DMS53 treated with DMSO at 0.1 percent for 48 hours (cell line): Measurements from ENCODE around the gene ZFP92.

Experiments used
- DNase-seq: peaks from one replicate; lab custom pipeline; 2025; ENCODE audit not compliant: unreplicated experiment; lab: John Stamatoyannopoulos, UW

The ZFP92 gene

GRCh38 chrX:153407736-153408135, 3.5 kb upstream of the ZFP92 start:
- DNase-seq: no peak

DNA sequence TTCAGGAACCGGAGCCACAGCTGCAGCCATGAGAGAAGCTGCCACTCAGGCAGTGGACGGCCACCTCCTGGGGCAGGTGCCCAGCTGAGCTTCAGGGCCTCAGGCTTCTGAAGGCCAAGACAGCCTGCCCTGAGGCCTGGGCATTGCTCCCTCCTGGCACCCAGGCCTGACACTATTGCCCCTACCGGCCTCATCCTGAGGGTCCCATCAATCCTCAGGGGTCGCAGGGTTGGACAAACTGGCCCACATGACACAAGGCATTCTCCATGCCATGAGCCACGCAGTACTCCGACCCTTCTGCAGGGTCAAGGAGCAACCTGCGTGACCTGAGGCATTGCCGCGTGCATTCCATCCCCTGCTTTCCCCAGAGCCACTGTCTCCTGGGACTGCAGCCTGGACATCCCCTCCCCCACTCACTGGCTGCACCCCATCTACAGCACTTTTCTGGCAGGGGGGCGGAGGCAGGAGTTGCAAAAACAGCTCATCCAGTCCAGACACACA, 3.0 kb upstream of the ZFP92 start:
- no peak for DNase-seq

DNA sequence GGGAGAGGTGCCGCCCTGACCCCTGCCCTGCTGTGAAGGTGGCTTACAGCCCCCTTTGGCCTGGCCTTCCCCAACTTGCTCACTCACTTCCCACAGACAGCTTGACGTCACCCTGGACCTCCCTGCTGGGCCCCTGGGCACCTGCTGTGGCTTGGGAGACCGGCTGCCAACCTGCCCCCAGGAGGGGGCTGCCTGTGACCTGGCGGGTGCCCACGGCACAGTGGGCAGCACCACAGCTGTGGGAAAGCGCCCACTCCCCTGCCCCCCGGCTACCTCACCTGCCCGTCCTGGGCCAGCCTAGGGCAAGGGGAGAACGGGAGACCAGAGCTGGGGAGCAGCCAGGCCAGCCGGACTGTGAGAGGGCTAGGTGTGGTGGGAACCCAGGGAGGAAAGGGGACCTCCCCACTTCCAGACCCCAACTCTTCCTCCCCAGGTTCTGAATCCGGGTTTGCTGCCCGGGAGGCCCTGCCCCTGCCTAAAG, 2.4 kb upstream of the ZFP92 start:
- DNase-seq: no peak

DNA sequence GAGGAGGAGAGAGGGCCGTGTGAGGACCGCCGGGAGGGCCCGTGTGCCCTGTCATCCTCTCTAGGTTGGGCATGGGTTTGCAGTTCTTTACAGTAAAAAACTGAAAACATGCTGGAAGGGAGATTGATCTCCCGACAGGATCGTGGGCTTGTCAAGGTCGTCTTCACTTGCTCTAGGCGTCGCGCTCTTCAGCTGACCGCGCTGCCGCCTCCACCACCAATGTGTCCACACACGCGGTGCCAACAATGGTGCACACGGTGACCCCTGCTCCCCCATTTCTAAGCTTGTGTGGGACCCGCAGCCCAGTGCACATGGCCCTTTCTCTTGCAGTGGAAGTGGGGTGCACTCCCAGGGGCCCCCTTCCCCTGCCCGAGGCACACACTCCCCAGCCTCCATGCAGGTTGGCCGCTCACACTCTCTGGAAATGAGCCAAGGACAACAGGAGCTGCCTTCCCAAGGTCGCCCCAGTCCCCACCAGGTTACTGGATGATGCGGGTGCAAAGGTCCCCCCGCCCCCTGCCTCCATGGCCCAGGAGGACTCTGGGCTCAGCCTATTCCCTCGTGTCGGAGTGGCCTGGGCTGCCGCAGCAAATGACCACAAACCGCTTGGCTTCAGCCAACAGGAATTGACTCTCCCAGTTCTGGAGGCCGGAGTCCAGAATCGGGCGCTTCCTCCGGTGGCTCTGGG, 1.7 kb upstream of the ZFP92 start:
- no peak for DNase-seq

DNA sequence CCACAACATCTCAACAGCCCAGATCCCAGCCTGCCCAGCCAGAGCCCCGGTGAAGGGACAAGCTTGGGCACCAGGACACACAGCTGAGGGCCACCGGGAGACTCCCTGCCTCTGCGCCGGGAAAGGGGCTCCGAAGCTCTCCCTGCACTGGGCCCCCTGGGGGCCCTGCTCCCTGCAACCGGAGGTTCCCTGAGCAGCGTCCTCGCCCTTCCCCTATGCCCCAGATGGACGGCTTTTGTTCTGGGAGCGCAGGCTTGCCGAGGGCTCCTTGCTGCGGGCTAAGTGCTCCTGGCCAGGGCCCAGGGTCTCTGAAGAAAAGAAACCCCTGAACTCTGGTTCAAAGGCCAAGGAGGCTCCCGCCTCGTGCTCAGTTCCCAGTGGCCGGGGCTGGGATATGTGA, 899 bp upstream of the ZFP92 start:
- DNase-seq: no peak

DNA sequence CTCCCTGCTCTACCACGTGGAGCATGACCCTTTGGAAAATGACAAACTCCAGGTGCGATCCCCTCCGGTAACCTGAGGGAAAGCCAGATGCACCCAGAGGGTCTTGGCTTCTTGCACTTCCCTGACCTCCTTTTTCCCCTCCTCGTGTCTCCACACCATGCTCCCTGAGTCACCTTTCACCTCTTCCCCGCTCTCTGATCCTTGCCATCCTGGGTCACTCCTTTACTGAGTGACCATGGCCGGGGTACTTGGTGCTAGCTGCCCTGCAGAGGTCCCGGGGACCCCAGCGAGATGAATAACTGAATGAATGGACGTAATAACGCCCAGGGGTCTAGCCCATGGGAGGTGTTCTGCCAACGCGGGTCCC, 401 bp upstream of the ZFP92 start:
- DNase-seq: no peak

GRCh38 chrX:153411988-153412574, 809 bp downstream of the ZFP92 start:
- DNase-seq: no peak

DNA sequence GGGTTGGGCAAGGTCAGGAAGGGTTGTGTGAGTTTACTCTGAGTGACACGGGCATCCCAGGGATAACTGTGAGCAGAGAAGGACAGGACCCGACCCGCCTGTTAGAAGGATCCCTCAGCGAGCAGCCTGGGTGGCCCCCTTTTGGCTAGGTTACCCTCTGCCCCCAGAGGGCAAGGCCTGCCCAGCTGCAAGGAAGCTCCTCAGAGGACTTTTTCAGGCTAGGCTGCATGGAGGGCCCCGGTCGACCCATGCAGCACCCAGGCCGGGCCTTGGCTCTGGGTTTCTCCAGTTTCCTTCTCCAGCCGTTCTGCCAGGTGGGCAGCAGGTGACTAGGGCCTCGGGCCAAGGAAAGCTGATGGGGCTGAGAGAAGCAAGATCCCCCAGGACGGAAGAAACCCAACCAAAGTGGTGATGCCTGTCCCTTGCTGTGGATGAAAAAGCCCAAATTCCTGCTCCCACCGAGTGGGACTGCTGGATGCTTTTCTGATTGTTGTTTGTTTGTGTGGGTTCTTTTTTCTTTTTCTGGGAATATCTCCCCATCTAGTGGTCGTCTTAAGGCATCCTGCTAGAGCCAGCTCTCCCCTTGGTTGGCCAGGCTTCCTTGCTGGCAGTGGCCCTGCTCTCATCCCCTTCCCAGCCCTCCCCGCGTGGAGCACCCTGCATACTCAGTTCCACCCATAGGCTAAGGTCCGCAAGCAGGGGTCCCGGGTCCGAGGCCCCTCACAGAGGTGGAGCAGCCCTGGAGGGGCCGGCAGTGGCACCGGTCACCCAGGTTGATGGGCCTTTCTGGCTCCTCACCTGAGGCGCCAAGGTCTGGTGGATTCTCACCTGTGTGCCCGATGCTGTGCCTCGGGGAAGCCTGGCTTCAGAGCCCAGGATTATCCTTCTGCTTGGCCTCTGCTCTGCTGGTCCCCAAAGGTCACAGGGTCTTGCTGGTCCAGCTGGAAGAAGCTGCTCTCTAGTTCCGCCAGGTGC, 1.8 kb downstream of the ZFP92 start:
- DNase-seq: no peak

DNA sequence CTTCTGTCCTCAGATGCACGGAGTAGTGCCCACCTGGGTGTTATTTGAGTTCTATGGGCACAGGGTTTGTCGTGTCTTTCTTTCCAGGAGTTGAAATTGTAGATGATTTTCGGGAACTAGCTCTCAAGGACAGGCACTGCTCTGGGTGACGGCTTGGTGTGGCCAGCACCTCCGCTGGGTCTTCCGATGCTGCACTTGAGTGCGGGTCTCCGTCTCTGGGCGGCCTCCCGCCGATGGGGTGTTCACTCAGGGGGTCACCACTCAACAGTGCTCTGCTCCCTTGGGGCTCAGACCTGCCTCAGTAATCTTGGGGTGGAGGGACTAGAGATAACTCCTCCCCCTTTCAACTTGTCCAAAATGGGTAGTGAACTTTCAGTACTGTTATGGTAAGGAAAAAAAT, 2.5 kb downstream of the ZFP92 start:
- no peak for DNase-seq

- DNase-seq: no peak
These were observed 3.7 kb downstream of the ZFP92 start for GRCh38 chrX:153414856-153415510.

- DNase-seq: no peak
These were observed 5.6 kb downstream of the ZFP92 start for GRCh38 chrX:153416781-153417450.

GRCh38 chrX:153417637-153418036, 6.4 kb downstream of the ZFP92 start:
- DNase-seq: no peak

GRCh38 chrX:153420851-153421599, 9.8 kb downstream of the ZFP92 start:
- no peak for DNase-seq

DNA sequence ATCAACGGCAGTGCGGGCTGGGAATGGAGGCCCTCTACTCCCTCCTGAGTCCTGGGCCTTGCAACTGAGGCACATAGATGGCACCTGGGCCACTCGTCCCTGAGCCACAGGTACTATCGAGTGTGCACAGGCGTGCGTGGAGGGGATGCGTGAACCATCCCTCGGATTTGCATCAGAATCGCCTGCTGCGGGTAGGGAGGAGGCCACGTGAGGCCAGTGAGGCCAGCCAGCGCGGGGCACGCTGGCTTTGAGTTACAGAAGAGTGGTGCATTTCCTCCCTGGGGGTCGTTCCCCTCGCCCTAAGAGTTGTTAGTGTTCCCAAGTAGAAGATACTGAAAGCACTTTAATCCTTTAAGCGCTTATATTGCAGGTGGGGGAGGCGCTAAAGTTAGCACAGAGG, 10.6 kb downstream of the ZFP92 start:
- no peak for DNase-seq

DNA sequence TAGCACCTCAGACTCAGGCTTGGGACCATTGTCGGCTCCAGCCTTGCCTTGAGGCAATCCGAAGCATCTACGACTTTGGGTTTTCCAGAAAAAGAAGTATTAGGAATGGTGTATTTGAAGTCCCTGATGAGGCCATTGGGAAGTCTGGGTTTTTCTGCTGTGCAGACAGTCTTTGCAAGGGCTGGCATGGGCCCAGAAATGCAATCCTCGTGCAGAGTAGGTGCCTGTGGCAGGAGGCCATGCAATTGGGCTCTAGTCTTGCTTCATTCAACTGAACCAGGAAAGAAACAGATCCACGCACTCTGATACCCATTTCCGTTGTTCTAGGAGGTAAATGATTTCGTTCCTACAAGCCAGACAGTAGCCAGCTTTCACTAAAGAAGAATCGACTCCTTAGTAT, 12.4 kb downstream of the ZFP92 start:
- no peak for DNase-seq

- DNase-seq: no peak
These were observed 14.9 kb downstream of the ZFP92 start for GRCh38 chrX:153426204-153426603.

DNA sequence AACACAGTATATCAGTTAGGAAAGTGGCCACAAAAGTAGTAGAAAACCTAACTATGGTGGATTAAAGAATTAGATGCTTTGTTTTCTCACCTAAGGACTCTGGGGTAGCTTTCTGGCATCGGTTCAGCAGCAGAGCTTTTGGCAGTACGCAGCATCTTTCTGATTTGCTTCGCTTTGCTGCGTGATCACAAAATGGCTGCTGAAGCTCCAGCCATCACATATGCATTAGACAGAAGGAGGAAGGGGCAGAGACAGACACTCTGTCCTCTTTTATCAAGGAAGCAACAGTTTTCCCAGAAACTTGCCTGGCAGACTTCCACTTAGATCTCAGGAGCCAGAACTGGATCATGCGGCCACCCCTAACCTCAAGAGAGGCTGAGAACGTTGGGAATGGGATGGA, 19.5 kb downstream of the ZFP92 start:
- DNase-seq: no peak

DNA sequence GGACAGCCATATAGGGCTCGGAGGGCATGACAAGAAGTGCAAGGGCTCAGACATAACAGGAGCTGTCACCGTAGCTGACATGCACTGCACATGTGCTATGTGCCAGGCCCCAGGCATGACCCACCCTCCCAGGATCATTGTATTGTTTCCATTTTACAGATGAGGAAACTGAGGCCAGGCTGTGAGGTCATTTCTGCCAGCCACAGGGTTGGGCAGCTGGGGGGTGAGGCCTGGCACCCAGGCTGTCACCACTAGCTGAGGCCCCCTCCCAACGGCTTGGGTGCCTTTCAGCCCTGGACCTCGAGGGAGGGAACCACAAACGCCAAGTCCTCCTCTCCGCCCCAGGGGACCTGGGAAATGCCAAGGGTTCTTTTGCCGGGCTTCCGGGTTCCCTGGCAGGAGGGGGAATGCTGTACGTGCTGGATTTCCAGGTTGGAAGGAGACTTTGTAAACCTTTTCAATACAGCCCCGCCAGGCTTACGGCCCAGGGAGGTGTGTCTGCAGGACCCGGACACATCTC, 21.9 kb downstream of the ZFP92 start:
- DNase-seq: no peak

- no peak for DNase-seq
These were observed 22.6 kb downstream of the ZFP92 start for GRCh38 chrX:153433781-153434285.
